HG03378 (cell line): Measurements from ENCODE around the gene COLEC12.

Experiments used
- ATAC-seq: cut with Tn5 transposase; IDR thresholded peaks from one replicate; pipeline ENCODE4 v1.9.1; 2021; ENCODE audit warnings: mild to moderate bottlenecking, moderate library complexity; ENCODE audit not compliant: unreplicated experiment

The COLEC12 gene

GRCh38 chr18:392928-393573 is 107.5 kb downstream of the COLEC12 start:
- no peak for ATAC-seq

GRCh38 chr18:390741-391478 is 109.6 kb downstream of the COLEC12 start:
- ATAC-seq: no peak

GRCh38 chr18:389658-390357 is 110.7 kb downstream of the COLEC12 start:
- ATAC-seq: peak; percentile 53

- no peak for ATAC-seq
Measured at GRCh38 chr18:388200-388599, 112.3 kb downstream of the COLEC12 start.

- ATAC-seq: no peak
Measured at GRCh38 chr18:386994-387393, 113.5 kb downstream of the COLEC12 start.

GRCh38 chr18:384897-385296 is 115.6 kb downstream of the COLEC12 start:
- ATAC-seq: no peak

GRCh38 chr18:383135-383534 is 117.4 kb downstream of the COLEC12 start:
- ATAC-seq: no peak

- ATAC-seq: no peak
Measured at GRCh38 chr18:382423-382984, 118.0 kb downstream of the COLEC12 start.

- no peak for ATAC-seq
Measured at GRCh38 chr18:379681-380330, 120.7 kb downstream of the COLEC12 start.

GRCh38 chr18:378079-378478 is 122.4 kb downstream of the COLEC12 start:
- ATAC-seq: no peak

GRCh38 chr18:377088-377487 is 123.4 kb downstream of the COLEC12 start:
- no peak for ATAC-seq

- ATAC-seq: no peak
Measured at GRCh38 chr18:376311-376710, 124.2 kb downstream of the COLEC12 start.

GRCh38 chr18:374721-375168 is 125.8 kb downstream of the COLEC12 start:
- peak; percentile 91 for ATAC-seq

- no peak for ATAC-seq
Measured at GRCh38 chr18:373780-374179, 126.7 kb downstream of the COLEC12 start.

- no peak for ATAC-seq
Measured at GRCh38 chr18:371609-371982, 128.9 kb downstream of the COLEC12 start.

GRCh38 chr18:370751-371608 is 129.5 kb downstream of the COLEC12 start:
- ATAC-seq: no peak

GRCh38 chr18:369224-370015 is 131.1 kb downstream of the COLEC12 start:
- ATAC-seq: no peak

GRCh38 chr18:366466-367061 is 133.9 kb downstream of the COLEC12 start:
- no peak for ATAC-seq

GRCh38 chr18:365651-366050 is 134.8 kb downstream of the COLEC12 start:
- no peak for ATAC-seq
